HepG2 (cell line): ENCODE measurements around the gene FAM120B. TPM values are rescaled to one million over a fixed set of nuclear protein-coding genes. Genes with fewer than 3 reads are reported as not detected.

ENCODE experiments used
- ATAC-seq: fragments of 200-7000 bp; cut with Tn5 transposase; 3 replicates; pipeline ENCODE4 v1.9.1; 2020; ENCODE audit warnings: mild to moderate bottlenecking, moderate library complexity
- BruUV-seq: library from RNA; stranded (reverse); fragments of 400-500 nt; replicated peaks from 2 replicates; lab custom pipeline; 2021; lab: Mats Ljungman, UMichigan
- CTCF ChIA-PET: fragments of 300-600 bp; formaldehyde crosslinking; extraction: SDS; loops from one replicate; lab custom pipeline; 2021; ENCODE audit warnings: low total read pairs, inconsistent platforms, low intra/inter-chr PET ratio; lab: Yijun Ruan, JAX
- POLR2A ChIA-PET: fragments of 350-600 bp; sonication (Branson Sonifier 250); formaldehyde crosslinking; loops from one replicate; lab custom pipeline; 2020; ENCODE audit warnings: antibody characterized with exemption, inconsistent platforms; lab: Yijun Ruan, JAX
- DNase-seq: peaks from one replicate; pipeline ENCODE4 v3.0.0-alpha.2; 2015; ENCODE audit warnings: low spot score
- FAIRE-seq: peaks from 3 replicates; lab custom pipeline; 2011; peaks lifted over from hg19 to GRCh38; lab: Jason Lieb, UNC
- H2AFZ ChIP-seq: one replicate; pipeline ENCODE4 v1.6.1; 2011; ENCODE audit warnings: low read length, inconsistent platforms
- H3K27ac ChIP-seq: fragments of 300-600 bp; 3 replicates; pipeline ENCODE4 v1.8.0; 2011; ENCODE audit warnings: mixed run types, mild to moderate bottlenecking, mixed read lengths, low read length, inconsistent platforms; ENCODE audit not compliant: insufficient read depth; ENCODE audit errors: extremely low read length
- H3K27me3 ChIP-seq, 2 experiments: fragments of 200-600 bp in 1 of 2; 2 replicates in 1 of 2; 3 replicates in 1 of 2; pipeline versions ENCODE4 v1.6.0 to v1.8.0; 2011; ENCODE audit warnings: low read length in 2 of 2, mild to moderate bottlenecking in 2 of 2, moderate library complexity in 2 of 2, inconsistent platforms in 1 of 2; ENCODE audit not compliant: insufficient read depth in 2 of 2, control insufficient read depth in 1 of 2
- H3K36me3 ChIP-seq, 2 experiments: fragments of 200-600 bp in 1 of 2; replicated peaks in 1 of 2; 2 replicates in 1 of 2; 3 replicates in 1 of 2; pipeline versions ENCODE4 v1.5.1 to v1.8.0; 2011; ENCODE audit warnings: low read length in 2 of 2, inconsistent platforms in 1 of 2; ENCODE audit not compliant: insufficient read depth in 2 of 2, control insufficient read depth in 1 of 2
- H3K4me1 ChIP-seq: 2 replicates; pipeline ENCODE4 v1.5.1; 2012; ENCODE audit warnings: low read length, inconsistent platforms; ENCODE audit not compliant: insufficient read depth
- H3K4me2 ChIP-seq: 2 replicates; pipeline ENCODE4 v1.6.0; 2011; ENCODE audit warnings: low read depth, low read length, inconsistent platforms
- H3K4me3 ChIP-seq, 3 experiments: fragments of 200-600 bp in 1 of 3; sonication (generic), shearing (Covaris generic) in 1 of 3; replicated peaks in 1 of 3; 2 replicates each; pipeline ENCODE4 v1.5.1; 2011 to 2016; ENCODE audit warnings: low read length in 3 of 3, inconsistent platforms in 2 of 3, low read depth in 2 of 3, mild to moderate bottlenecking in 2 of 3, control low read depth in 1 of 3, mixed read lengths in 1 of 3; ENCODE audit not compliant: insufficient read depth in 1 of 3
- H3K79me2 ChIP-seq: one replicate; pipeline ENCODE4 v1.6.1; 2011; ENCODE audit warnings: low read length, inconsistent platforms; ENCODE audit not compliant: insufficient read depth
- H3K9ac ChIP-seq: 2 replicates; pipeline ENCODE4 v1.6.0; 2011; ENCODE audit warnings: mild to moderate bottlenecking, low read depth, low read length, inconsistent platforms; ENCODE audit not compliant: insufficient read depth
- H3K9me3 ChIP-seq: 2 replicates; pipeline ENCODE4 v1.5.1; 2012; ENCODE audit warnings: mild to moderate bottlenecking, low read length
- H4K20me1 ChIP-seq: 2 replicates; pipeline ENCODE4 v1.6.0; 2011; ENCODE audit warnings: inconsistent platforms, mild to moderate bottlenecking, low read length, moderate library complexity; ENCODE audit not compliant: insufficient read depth
- AKAP8 ChIP-seq: sonication (generic); formaldehyde crosslinking; IDR thresholded peaks from 2 replicates; pipeline ENCODE4 v1.5.1; 2020; ENCODE audit warnings: mild to moderate bottlenecking, missing genetic modification reagents
- HDAC6 ChIP-seq: fragments of 200-600 bp; sonication (generic); IDR thresholded peaks from 2 replicates; pipeline ENCODE4 v1.7.0; 2017; ENCODE audit warnings: mild to moderate bottlenecking, antibody characterized with exemption, low read length, low read depth
- NFE2L1 ChIP-seq: sonication (generic); formaldehyde crosslinking; IDR thresholded peaks from 2 replicates; pipeline ENCODE4 v1.4.0; 2020; ENCODE audit warnings: missing genetic modification reagents, mild to moderate bottlenecking, borderline replicate concordance
- NPAS2 ChIP-seq: sonication (generic); formaldehyde crosslinking; IDR thresholded peaks from 2 replicates; pipeline ENCODE4 v1.8.0; 2022; ENCODE audit warnings: mild to moderate bottlenecking, missing genetic modification reagents, borderline replicate concordance
- POLR2A ChIP-seq, 2 experiments: IDR thresholded peaks; 2 replicates each; pipeline ENCODE4 v1.6.1; 2011; ENCODE audit warnings: low read depth in 2 of 2, low read length in 2 of 2, mild to moderate bottlenecking in 1 of 2, moderate library complexity in 1 of 2; ENCODE audit not compliant: insufficient read depth in 1 of 2
- SIX1 ChIP-seq: sonication (generic); formaldehyde crosslinking; IDR thresholded peaks from 2 replicates; pipeline ENCODE4 v1.4.0; 2020; ENCODE audit warnings: missing genetic modification reagents, borderline replicate concordance
- ZBTB21 ChIP-seq: sonication (generic); formaldehyde crosslinking; IDR thresholded peaks from 2 replicates; pipeline ENCODE4 v1.4.0; 2020; ENCODE audit warnings: missing genetic modification reagents
- ZNF230 ChIP-seq: sonication (generic); formaldehyde crosslinking; IDR thresholded peaks from 2 replicates; pipeline ENCODE4 v1.4.0; 2020; ENCODE audit warnings: mild to moderate bottlenecking, missing genetic modification reagents
- ZNF256 ChIP-seq: sonication (generic); formaldehyde crosslinking; conservative IDR thresholded peaks from 2 replicates; pipeline ENCODE4 v1.4.0; 2020; ENCODE audit warnings: missing genetic modification reagents
- ZNF382 ChIP-seq: sonication (generic); formaldehyde crosslinking; IDR thresholded peaks from 2 replicates; pipeline ENCODE4 v1.5.0; 2020; ENCODE audit warnings: missing genetic modification reagents, mild to moderate bottlenecking, borderline replicate concordance
- ZNF556 ChIP-seq: sonication (generic); formaldehyde crosslinking; IDR thresholded peaks from 2 replicates; pipeline ENCODE4 v1.4.0; 2020; ENCODE audit warnings: mild to moderate bottlenecking, missing genetic modification reagents, borderline replicate concordance
- ZNF557 ChIP-seq: sonication (generic); formaldehyde crosslinking; IDR thresholded peaks from 2 replicates; pipeline ENCODE4 v1.4.0; 2020; ENCODE audit warnings: missing genetic modification reagents
- ZNF773 ChIP-seq: sonication (generic); formaldehyde crosslinking; IDR thresholded peaks from 2 replicates; pipeline ENCODE4 v1.4.0; 2020; ENCODE audit warnings: missing genetic modification reagents, borderline replicate concordance
- WGBS: methylation state at CpG from one replicate; pipeline ENCODE4 v1.1.6; 2017; ENCODE audit warnings: low lambda C conversion rate; 5-methylcytosine and 5-hydroxymethylcytosine counted together
- in situ Hi-C: cut with HindIII; loops from 2 replicates; pipeline ENCODE4 v1.10.0; 2017; ENCODE audit warnings: low pct_unique_long_range_greater_than_20kb; ENCODE audit not compliant: extremely low pct_ligation_motif_present
- intact Hi-C: fragments of 100-400 bp; cut with micrococcal nuclease; formaldehyde crosslinking; loops from one replicate; pipeline ENCODE4 v1.10.0; 2022; ENCODE audit not compliant: unreplicated experiment
- polyA plus RNA-seq, 8 experiments: library from polyadenylated mRNA; depleted of rRNA in 3 of 8; stranded (reverse) in 7 of 8; unstranded in 1 of 8; fragments of >200 nt; fragmentation: Illumina TruSeq in 4 of 8; extraction: Trizol in 4 of 8; gene quantifications; 2 replicates each; pipeline versions ENCODE4 v1.2.1 to v1.2.3, GENCODE V29; 2011 to 2016; ENCODE audit warnings: low read depth in 4 of 8, missing spikeins in 1 of 8, mixed read lengths in 1 of 8; ENCODE audit not compliant: insufficient read depth in 1 of 8
- total RNA-seq, 5 experiments: library from RNA; depleted of rRNA; stranded (reverse); fragments of >200 nt; fragmentation: Illumina TruSeq; extraction: Trizol; gene quantifications; 2 replicates each; pipeline ENCODE4 v1.2.3, GENCODE V29; 2016; ENCODE audit warnings: low read depth in 1 of 5
- TF ChIP-seq, protein P1 (sequence below): sonication (generic); formaldehyde crosslinking; IDR thresholded peaks from 2 replicates; pipeline ENCODE4 v1.5.0; 2020; ENCODE audit warnings: mild to moderate bottlenecking, missing genetic modification reagents
- TF ChIP-seq, protein P2 (sequence below): sonication (generic); formaldehyde crosslinking; IDR thresholded peaks from 2 replicates; pipeline ENCODE4 v1.5.1; 2020; ENCODE audit warnings: mild to moderate bottlenecking, missing genetic modification reagents
- TF ChIP-seq, protein P3 (sequence below): sonication (generic); formaldehyde crosslinking; IDR thresholded peaks from 2 replicates; pipeline ENCODE4 v1.4.0; 2020; ENCODE audit warnings: missing genetic modification reagents

Gene FAM120B
- total and polyA plus RNA-seq, 2 of the 13 experiments (the other 11 are each of a cell fraction or from before 2014, with no cell fraction given): 9.2 to 10.7 TPM

DNA sequence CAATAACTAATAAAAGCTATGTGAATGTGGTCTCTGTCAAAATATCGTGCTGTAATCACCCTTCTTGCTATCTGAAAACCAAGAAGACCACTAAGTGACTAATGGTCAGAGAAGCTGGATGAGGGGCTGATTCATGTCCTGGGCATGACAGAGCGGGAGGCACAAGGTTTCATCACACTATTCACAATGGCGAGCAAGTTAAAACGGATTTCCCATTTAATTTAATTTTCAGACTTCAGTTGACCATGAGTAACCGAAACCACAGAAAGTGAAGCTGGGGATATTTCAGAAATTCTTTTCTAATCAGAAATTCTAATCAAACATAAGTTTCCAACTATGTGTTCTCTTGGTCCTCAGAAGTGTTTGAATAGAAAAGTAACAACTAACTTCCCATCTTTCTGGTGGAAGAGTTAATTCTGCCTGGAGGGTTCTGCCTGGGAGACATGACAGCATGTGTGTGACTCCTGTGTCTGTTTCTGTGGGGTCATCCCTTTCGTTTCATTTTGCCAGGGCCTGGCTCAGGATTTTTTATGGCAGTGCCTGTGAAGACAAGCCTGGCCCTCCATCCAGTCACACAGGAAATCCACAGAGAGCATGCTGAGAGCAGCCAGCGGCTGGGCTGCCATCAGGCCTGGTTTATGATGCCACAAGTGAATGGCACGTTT, 98.9 kb downstream of the FAM120B start (continued):
- TF ChIP-seq, protein P1, sequence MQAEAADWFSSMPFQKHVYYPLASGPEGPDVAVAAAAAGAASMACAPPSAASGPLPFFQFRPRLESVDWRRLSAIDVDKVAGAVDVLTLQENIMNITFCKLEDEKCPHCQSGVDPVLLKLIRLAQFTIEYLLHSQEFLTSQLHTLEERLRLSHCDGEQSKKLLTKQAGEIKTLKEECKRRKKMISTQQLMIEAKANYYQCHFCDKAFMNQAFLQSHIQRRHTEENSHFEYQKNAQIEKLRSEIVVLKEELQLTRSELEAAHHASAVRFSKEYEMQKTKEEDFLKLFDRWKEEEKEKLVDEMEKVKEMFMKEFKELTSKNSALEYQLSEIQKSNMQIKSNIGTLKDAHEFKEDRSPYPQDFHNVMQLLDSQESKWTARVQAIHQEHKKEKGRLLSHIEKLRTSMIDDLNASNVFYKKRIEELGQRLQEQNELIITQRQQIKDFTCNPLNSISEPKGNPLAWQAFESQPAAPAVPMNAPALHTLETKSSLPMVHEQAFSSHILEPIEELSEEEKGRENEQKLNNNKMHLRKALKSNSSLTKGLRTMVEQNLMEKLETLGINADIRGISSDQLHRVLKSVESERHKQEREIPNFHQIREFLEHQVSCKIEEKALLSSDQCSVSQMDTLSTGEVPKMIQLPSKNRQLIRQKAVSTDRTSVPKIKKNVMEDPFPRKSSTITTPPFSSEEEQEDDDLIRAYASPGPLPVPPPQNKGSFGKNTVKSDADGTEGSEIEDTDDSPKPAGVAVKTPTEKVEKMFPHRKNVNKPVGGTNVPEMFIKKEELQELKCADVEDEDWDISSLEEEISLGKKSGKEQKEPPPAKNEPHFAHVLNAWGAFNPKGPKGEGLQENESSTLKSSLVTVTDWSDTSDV (CRISPR knock-in tag): no peak

DNA sequence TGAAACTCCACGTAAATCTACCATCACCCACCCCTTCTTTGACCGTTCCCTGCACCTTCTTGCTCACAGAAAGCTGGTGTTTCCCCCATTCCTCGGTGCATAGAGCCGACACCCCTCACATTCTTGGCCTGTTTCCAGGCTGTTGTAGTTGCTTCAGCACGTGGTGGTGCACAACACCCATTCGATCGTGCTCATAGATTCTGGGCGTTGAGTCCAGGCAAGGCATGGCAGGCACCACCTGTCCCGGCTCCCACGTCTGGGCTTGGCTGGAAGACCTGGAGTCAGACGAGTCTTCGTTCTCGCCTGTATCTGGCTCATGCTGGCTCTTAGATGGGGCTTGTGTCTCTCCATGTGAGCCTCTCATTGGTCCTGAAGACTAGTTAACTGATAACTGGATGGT, 100.6 kb downstream of the FAM120B start:
- peaks cover 4 to 28% of the 10 kb centered on the region in 2 experiments; a peak in 3 of 5 replicates for H3K36me3 ChIP-seq
- no peaks in the 10 kb centered on the region for H3K9me3 ChIP-seq
- H3K9ac ChIP-seq: no peak overlapping the region
- H3K27me3 ChIP-seq: no peaks in the 10 kb centered on the region
- in situ Hi-C loops (no loop called here), intact Hi-C loops (no loop called here)
- H3K27ac ChIP-seq: no peak overlapping the region
- no TSS peak for BruUV-seq
- no peak overlapping the region for H3K4me3 ChIP-seq
- ATAC-seq (no peak), DNase-seq (no peak), FAIRE-seq (no peak)
- no peak overlapping the region for H3K4me2 ChIP-seq
- no peaks in the 10 kb centered on the region for H3K79me2 ChIP-seq
- CTCF ChIA-PET: no interaction called here
- no peaks in the 10 kb centered on the region for H3K4me1 ChIP-seq
- no peaks in the 10 kb centered on the region for H4K20me1 ChIP-seq
- no peak overlapping the region for H2AFZ ChIP-seq
- POLR2A ChIA-PET: no interaction called here
- WGBS: 89% methylated on average over 13 of the region's 13 CpGs
- no peak for TF ChIP-seq NPAS2 (CRISPR knock-in tag)
- no peak for TF ChIP-seq ZBTB21
- TF ChIP-seq ZNF557: no peak
- TF ChIP-seq, protein P2, sequence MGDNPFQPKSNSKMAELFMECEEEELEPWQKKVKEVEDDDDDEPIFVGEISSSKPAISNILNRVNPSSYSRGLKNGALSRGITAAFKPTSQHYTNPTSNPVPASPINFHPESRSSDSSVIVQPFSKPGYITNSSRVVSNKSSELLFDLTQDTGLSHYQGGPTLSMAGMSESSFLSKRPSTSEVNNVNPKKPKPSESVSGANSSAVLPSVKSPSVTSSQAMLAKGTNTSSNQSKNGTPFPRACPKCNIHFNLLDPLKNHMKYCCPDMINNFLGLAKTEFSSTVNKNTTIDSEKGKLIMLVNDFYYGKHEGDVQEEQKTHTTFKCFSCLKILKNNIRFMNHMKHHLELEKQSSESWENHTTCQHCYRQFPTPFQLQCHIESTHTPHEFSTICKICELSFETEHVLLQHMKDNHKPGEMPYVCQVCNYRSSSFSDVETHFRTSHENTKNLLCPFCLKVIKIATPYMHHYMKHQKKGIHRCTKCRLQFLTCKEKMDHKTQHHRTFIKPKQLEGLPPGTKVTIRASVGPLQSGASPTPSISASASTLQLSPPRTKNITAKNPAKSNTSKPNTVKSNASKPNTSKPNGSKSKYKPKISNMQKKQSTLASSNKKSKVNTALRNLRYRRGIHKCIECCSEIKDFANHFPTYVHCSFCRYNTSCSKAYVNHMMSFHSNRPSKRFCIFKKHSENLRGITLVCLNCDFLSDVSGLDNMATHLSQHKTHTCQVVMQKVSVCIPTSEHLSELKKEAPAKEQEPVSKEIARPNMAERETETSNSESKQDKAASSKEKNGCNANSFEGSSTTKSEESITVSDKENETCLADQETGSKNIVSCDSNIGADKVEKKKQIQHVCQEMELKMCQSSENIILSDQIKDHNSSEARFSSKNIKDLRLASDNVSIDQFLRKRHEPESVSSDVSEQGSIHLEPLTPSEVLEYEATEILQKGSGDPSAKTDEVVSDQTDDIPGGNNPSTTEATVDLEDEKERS (CRISPR knock-in tag): no peak
- no peak for TF ChIP-seq SIX1 (CRISPR knock-in tag)
- TF ChIP-seq ZNF556 (CRISPR knock-in tag): no peak
- TF ChIP-seq ZNF256 (CRISPR knock-in tag): no peak
- no peak for TF ChIP-seq ZNF382 (CRISPR knock-in tag)
- TF ChIP-seq, protein P3, sequence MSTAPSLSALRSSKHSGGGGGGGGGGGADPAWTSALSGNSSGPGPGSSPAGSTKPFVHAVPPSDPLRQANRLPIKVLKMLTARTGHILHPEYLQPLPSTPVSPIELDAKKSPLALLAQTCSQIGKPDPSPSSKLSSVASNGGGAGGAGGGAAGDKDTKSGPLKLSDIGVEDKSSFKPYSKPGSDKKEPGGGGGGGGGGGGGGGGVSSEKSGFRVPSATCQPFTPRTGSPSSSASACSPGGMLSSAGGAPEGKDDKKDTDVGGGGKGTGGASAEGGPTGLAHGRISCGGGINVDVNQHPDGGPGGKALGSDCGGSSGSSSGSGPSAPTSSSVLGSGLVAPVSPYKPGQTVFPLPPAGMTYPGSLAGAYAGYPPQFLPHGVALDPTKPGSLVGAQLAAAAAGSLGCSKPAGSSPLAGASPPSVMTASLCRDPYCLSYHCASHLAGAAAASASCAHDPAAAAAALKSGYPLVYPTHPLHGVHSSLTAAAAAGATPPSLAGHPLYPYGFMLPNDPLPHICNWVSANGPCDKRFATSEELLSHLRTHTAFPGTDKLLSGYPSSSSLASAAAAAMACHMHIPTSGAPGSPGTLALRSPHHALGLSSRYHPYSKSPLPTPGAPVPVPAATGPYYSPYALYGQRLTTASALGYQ: no peak
- no peak for TF ChIP-seq NFE2L1 (CRISPR knock-in tag)
- TF ChIP-seq ZNF773 (CRISPR knock-in tag): no peak
- TF ChIP-seq POLR2A (IDR thresholded peaks at IDR 0.05; ENCODE audit: insufficient read depth in 1 of 2, low read depth in 2 of 2, low read length in 2 of 2): no peak
- no peak for TF ChIP-seq HDAC6
- no peak for TF ChIP-seq AKAP8
- no peak for TF ChIP-seq ZNF230
